ENCODE measurements around the gene FN1.

GRCh38 chr2:215382480-215382879 is 53.4 kb downstream of the FN1 start:
- TF ChIP-seq ZFX (IDR thresholded peaks at IDR 0.05) (no peak), CTCF (conservative IDR thresholded peaks at IDR 0.05) (no peak)

Measured in C4-2B (cell line).